SH-SY5Y (cell line): Measurements from ENCODE around the gene ASCC2.

Source experiments
- GATA2 ChIP-seq: IDR thresholded peaks from 2 replicates; pipeline ENCODE4 v1.6.1; 2011; ENCODE audit warnings: mild to moderate bottlenecking, low read depth, low read length
- GATA3 ChIP-seq: IDR thresholded peaks from 2 replicates; pipeline ENCODE4 v1.6.1; 2011; ENCODE audit warnings: low read depth, mild to moderate bottlenecking, low read length, moderate library complexity

DNA sequence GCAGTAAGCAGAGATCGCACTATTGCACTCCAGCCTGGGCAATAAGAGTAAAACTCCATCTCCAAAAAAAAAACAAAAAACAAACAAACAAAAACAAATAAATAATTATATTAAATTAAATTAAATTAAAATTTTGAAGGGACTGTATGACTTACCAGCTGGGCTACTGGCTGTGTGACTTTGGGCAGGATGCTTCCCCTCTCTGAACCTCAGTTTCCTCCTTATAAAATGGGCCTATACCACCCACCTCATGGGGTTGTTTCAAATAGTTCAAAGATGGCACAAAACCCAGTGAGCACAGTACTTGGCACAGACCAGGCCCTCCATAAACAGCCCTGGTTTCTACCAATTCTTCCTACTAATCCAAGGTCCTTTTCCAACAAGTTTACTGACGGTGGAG lies 34.9 kb downstream of the ASCC2 start:
- TF ChIP-seq GATA2 (no peak), GATA3 (no peak)
